Esophagus muscularis mucosa (tissue), 2 donors: Measurements from ENCODE around the gene PRRX1.

ENCODE experiments used
- POLR2A ChIP-seq: fragments of 450-650 bp; IDR thresholded peaks from one replicate; pipeline ENCODE4 v1.6.1; 2017; ENCODE audit warnings: antibody characterized with exemption, moderate library complexity, mild to moderate bottlenecking, low read depth
- POLR2AphosphoS5 ChIP-seq, 2 donors: sonication (generic); formaldehyde crosslinking; IDR thresholded peaks; one replicate each; pipeline ENCODE4 v1.6.1; 2017; ENCODE audit warnings: antibody characterized with exemption in 2 of 2

DNA sequence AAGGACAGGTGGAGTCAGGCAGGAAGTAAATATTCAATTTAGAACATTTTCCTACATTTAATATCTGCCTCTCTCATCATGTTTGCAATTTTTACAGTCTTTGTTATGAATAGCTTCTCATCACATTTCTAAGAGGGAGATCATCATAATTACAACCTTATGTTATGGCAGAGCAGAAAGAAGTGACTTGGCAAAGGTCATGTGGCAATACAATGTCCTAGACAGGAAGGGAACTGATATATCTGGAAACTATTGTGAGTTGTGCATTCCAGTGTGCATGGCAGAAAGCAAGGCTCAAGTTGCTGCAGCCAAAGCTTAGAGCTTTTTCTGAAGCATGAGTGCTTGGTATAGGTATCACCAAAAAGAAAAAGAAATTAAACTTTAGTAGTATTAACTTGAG is 43.8 kb upstream of the PRRX1 start:
- TF ChIP-seq POLR2A (no peak), POLR2AphosphoS5 (IDR thresholded peaks at IDR 0.05) (no peak)
